Measurements from ENCODE around the gene ADSS1. TPM values are rescaled to one million over a fixed set of nuclear protein-coding genes. Genes with fewer than 3 reads are reported as not detected.

Gene ADSS1
- total RNA-seq, 1 donor from 2014 or later, result 2.8 TPM

DNA sequence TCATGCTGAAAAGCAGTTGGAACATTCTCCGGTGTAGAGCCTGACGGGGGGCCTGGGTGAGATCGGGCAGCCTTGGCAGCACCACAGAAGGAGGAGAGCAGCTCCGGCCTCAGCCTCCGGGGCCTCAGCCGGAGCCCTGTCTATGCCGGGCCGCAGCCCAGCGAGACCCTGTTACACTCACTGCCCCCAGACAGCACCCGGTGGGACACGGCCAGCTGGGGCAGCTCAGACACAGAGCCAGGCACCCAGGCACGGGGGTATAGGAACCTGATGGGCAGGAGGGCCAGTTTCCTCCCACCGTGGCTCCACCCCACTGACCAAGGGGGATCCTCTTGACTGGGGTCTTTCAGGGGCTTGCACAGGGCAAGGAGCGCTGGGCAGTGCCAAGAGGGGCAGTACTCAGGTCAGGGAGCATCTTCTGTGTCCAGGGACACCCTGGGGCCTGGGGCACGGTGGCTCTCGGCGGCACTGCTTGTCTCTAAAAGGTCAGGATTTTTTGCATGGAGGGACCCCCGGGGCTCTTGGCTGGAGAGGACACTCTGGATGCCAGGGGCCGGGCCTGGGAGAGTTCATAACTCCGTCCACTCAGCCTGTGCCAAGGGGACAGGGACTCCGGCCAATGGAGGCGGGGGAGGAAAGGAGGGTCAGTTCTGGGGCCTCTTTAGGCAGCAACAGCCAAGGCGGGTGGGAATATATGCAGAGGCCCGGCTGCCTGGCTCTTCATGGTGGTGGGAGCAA lies 25.2 kb upstream of the ADSS1 start:
- DNase-seq (ENCODE audit: low read depth, low spot score), result no peak

DNA sequence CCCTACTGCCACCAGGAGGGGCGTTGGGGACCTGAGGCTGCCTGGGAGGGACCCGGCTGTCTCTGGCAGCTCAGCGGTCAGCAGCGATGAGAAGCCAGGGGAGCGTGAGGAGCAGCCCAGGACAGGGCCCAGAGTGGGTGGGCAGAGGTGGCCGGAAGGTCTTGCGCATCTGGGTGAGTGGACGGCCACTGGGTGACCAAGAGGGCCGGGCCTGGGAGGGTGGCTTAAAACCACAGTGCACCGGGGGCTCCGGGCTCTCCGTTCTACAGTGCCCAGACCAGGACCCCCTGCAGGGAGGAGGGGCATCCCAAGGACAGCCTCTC lies 24.6 kb upstream of the ADSS1 start:
- no peak for DNase-seq (ENCODE audit: low read depth, low spot score)

DNA sequence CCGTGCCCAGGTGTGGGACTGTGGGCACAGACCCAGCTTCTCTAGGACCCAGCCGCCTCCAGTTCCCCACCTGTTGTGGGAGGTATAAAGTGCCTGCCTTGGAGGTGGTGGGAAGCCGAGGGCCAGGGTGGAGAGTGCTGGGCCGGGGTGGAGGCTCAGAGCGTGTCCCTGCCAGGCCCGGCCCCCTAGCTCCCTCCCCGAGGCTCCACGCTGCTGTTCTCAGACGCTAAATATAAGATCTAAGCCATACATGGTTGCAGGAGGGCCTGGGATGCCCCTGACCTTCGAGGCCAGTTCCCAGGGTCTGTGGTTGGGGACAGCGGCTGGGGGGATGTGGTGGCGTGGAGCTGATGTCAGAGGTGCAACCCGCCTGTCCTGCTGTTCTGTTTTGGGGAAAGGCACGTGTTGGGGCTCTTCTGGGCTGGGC lies 23.8 kb upstream of the ADSS1 start:
- DNase-seq (ENCODE audit: low read depth, low spot score), result no peak

- no peak for DNase-seq (ENCODE audit: low read depth, low spot score)
These were observed 23.2 kb upstream of the ADSS1 start for GRCh38 chr14:104700747-104701217.

- no peak for DNase-seq (ENCODE audit: low read depth, low spot score)
These were observed 22.5 kb upstream of the ADSS1 start for GRCh38 chr14:104701383-104702076.

GRCh38 chr14:104702106-104702505 lies 21.9 kb upstream of the ADSS1 start:
- no peak for DNase-seq (ENCODE audit: low read depth, low spot score)

- DNase-seq (ENCODE audit: low read depth, low spot score), result no peak
These were observed 21.4 kb upstream of the ADSS1 start for GRCh38 chr14:104702673-104703072.

- DNase-seq (ENCODE audit: low read depth, low spot score), result no peak
These were observed 20.8 kb upstream of the ADSS1 start for GRCh38 chr14:104703269-104703668.

- no peak for DNase-seq (ENCODE audit: low read depth, low spot score)
These were observed 19.8 kb upstream of the ADSS1 start for GRCh38 chr14:104704252-104704651.

- no peak for DNase-seq (ENCODE audit: low read depth, low spot score)
These were observed 18.5 kb upstream of the ADSS1 start for GRCh38 chr14:104705340-104706047.

- DNase-seq (ENCODE audit: low read depth, low spot score), result no peak
These were observed 17.1 kb upstream of the ADSS1 start for GRCh38 chr14:104706733-104707607.

DNA sequence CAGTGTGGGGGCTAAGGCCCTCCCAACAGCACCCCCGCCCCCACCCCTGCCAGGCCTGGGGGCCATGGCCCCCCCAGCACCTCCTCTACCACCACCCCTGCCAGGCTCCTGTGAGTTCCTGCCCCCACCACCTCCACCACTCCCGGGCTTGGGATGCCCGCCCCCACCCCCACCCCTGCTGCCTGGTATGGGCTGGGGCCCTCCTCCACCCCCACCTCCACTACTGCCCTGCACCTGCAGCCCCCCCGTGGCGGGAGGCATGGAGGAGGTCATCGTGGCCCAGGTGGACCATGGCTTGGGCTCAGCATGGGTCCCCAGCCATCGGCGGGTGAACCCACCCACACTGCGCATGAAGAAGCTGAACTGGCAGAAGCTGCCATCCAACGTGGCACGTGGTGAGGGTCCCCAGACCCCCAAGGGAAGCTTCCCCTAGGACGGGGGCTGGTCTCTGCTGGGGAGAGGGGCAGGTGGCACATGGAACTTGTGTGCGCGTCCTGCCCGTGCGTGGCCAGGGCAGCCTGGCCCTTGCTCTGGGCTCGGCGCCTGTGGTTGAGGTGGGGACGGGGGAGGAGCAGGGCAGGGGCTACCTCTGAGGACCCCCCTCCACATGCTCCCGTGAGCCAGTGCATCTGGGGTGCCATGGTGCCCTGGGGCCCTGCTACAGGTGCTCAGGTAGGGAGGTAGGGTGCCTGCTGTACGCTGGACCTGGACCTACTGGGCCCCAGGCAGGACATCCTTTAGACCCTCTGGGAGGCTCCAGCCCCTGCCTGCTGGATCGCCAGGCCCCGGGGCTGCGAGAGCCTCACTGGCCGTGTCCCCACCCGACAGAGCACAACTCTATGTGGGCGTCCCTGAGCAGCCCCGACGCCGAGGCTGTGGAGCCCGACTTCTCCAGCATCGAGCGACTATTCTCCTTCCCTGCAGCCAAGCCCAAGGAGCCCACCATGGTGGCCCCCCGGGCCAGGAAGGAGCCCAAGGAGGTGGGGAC lies 16.1 kb upstream of the ADSS1 start:
- no peak for DNase-seq (ENCODE audit: low read depth, low spot score)

- DNase-seq (ENCODE audit: low read depth, low spot score), result no peak
These were observed 15.3 kb upstream of the ADSS1 start for GRCh38 chr14:104708606-104709268.

- DNase-seq (ENCODE audit: low read depth, low spot score), result no peak
These were observed 14.5 kb upstream of the ADSS1 start for GRCh38 chr14:104709387-104710039.

- no peak for DNase-seq (ENCODE audit: low read depth, low spot score)
These were observed 13.8 kb upstream of the ADSS1 start for GRCh38 chr14:104710071-104710735.

DNA sequence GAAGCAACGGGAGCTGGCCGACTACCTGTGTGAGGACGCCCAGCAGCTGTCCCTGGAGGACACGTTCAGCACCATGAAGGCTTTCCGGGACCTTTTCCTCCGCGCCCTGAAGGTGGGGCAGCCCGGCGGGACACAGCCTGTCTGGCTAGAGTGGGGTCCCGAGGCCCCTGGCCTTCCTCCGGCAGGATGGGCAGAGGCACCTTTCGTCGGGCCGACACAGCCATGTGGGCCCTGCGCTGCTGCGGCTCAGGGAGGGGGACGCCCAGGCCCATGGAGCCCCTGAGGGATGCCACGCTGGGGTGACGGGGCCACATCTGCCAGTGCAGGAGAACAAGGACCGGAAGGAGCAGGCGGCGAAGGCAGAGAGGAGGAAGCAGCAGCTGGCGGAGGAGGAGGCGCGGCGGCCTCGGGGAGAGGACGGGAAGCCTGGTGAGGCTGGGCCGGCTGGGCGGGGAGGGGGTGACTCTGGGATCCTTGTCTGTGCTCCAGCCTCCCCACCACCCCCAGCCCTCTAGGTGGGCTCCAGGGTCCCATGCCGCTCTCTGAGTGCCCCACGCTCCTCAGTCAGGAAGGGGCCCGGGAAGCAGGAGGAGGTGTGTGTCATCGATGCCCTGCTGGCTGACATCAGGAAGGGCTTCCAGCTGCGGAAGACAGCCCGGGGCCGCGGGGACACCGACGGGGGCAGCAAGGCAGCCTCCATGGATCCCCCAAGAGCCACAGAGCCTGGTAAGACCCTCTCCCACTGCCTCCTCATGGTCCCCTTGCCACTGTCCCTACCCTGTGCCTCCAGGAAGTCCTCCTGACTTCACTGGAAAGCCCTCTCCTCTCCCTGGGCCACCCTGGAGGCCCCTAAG lies 10.9 kb upstream of the ADSS1 start:
- DNase-seq (ENCODE audit: low read depth, low spot score), result no peak

- DNase-seq (ENCODE audit: low read depth, low spot score), result no peak
These were observed 10.0 kb upstream of the ADSS1 start for GRCh38 chr14:104714066-104714465.

- no peak for DNase-seq (ENCODE audit: low read depth, low spot score)
These were observed 9.3 kb upstream of the ADSS1 start for GRCh38 chr14:104714681-104715080.

All from pulmonary artery endothelial cell (primary cell).